Skeletal muscle cell (primary cell): ENCODE measurements around the gene NR3C1.
A peak's percentile ranks its signal among the peaks of the same experiment; 100 is the strongest.

Source experiments
- DNase-seq: peaks from one replicate; pipeline ENCODE4 v3.0.0-alpha.2; 2010; ENCODE audit warnings: low read depth
- H3K4me3 ChIP-seq: 2 replicates; pipeline ENCODE4 v1.5.1; 2011; ENCODE audit warnings: low read depth, mild to moderate bottlenecking, control low read depth, low read length, moderate library complexity

NR3C1 gene

DNA sequence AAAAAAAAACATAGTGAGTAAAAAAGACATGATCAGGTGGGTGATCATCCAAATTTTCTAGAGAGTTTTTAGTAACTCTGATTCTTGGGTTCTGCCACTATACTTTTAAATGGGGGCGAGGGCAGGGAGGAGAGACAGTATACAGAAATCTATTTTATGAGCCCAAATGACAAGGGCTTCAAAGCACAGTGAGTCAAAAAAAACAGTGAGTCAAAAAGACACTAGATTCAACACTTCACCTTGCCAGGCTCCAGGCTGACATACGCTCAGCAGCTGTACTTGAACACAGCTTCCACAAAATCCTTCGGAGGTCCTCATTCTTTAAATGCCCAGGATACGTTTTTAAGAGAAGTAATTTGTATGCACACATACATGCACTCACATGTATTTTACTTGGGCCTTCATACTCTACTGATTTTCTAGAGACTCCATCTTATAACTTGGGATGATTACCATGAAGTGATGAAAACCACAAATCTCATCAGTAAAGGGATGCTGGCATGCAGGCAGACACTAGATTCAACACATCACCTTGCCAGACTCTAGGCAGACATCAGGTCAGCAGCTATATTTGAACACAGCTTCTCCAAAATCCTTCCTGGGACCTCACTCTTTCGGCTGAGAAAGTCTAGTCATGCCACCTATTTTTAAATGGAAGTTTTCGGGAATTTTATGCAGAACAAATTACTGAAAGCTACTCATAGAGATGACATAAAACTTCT is 28.8 kb downstream of the NR3C1 start:
- no peak for DNase-seq
- H3K4me3 ChIP-seq = no peak overlapping the region

DNA sequence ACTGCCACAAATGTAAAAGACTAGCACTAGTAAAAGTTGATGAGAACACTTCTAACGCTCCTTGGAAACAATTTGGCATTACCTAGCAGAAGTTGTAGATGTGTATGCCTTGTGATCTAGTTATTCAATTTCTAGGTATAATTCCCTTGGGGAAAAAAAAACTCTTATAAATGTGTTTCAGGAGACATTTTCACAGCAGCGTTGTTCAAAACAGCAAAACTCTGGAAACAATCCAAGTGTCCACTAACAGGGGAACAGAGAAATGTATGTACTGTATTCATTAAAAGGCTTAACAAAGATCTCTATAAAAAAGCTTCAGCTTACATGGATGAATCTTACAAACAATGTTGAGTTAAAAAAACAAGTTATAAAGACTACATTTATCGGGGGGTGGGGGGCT is 30.4 kb downstream of the NR3C1 start:
- H3K4me3 ChIP-seq = no peak overlapping the region
- DNase-seq = no peak

DNA sequence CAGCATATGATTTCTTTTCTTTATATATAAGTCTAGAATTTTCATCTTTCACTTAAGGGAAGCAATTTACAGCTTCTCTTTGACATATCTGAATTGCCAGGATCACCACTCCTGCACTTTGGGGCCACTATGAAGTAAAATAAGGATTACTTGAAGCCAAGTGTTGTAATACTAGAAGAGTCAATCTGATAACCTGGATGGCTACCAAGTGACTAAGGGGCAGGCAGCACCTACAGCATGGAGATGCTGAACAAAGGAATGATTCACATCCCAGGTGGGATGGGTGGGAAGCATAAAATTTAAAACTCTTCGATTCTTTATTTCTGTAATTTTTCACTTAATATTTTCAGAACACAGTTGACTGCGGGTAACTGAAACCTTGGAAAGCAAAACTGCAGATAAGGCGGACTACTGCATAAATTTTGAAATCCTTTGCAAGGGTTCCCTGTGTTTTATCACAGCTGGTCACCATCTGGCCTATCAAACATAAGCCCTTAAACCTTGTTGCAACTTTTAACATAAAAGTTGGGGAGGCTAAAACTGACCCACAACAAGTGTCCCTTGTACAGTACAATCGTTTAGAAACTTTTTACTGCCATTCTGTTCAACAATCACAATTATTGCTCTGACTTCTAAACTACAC is 31.2 kb downstream of the NR3C1 start:
- no peak overlapping the region for H3K4me3 ChIP-seq
- no peak for DNase-seq

DNA sequence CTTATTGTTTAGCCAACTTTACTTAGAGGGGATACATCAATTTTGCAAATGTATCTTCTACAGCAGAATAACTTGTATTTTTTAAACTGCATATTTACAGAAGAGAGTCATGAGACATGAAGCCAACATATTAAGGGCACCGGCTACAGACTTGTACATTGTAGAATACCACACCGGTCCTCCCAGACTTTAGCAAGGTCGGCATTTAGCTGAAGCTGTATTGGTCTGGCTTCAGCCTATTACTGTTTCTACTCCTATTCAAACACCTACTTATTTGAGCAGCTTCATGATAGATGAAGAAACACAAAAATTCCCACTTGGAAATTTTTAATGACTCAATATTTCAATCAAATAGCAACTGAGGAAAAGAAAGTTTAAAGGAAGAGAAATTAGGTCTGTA is 33.0 kb downstream of the NR3C1 start:
- no peak overlapping the region for H3K4me3 ChIP-seq
- DNase-seq = no peak

DNA sequence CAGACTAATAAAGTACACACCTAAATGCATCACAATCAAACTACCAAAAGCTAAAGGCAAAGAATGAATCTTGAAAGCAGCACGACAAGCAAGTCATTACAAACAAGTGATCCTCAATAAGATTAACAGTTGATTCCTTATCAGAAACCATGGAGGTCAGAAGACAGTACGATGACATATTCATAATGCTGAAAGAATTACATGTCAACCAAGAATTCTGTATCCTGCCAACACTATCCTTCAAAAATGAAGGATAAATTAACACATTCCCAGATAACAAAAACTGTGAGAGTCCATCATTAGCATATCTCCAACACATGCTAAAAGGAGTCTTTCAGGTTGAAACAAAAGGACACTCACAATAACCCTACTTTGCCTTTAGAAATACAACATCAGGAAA is 39.4 kb downstream of the NR3C1 start:
- no peak for DNase-seq
- H3K4me3 ChIP-seq = no peak overlapping the region

DNA sequence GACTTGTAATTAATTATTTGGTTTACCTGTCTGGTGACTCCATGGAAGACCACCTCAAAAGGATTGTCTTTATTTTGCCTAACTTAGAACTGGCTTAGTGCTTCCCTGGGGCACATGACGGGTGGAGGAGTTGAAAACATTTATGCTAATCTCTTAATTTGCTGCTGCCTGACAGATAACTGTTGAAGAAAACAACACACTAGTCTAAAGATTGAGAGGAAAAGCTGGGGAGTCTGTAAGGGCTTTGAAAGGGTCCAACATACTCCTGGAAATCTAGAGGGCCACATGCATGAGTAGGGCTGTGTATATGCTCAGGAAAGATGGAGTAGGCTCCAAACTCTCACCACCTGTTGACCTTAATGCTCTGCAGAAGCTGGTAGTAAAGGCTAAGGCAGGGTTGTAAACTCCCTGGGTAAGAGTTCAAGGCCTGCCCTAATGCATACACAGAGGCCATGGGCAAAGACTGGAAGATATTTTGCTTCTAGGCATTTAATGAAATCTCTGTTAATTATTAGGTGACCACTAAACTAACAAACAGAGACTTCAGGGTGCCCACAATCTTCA is 40.7 kb downstream of the NR3C1 start:
- DNase-seq = no peak
- no peak overlapping the region for H3K4me3 ChIP-seq

DNA sequence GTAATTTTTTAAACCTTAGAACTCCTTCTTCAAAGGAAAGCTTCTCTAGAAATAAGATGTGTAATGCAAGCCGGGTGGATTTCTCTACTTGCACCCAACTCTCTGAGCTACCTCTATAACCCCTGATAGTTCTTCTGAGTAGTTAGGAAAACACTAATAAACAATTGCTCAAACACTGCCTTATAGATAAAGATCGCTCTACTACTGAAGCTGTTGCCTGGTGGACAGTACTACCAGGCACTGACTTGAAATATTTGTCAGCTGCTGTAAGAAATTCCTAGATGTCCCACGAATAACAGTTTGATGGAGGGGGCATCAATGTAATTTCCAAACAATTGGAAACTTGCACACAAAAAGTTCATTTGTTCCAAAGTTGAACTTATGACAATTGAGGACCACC is 42.0 kb downstream of the NR3C1 start:
- no peak overlapping the region for H3K4me3 ChIP-seq
- DNase-seq = no peak

DNA sequence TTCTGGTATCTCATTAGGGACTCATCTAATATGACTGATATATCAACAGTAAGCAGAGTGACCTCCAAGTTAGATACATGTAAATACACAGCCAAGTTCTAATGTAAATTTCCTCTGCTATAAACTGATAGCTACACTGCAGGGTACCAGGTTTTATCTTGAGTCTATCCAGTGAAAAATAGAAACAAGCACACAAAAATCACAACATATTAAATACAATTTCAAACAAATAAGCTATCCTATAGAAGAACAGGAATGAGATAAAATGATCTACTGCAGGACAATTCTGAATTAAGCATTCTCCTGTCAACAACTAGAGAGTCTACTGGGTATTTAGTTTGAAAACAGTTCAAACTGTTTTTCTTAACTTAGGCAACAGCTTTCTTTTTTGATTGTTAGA is 42.7 kb downstream of the NR3C1 start:
- DNase-seq = no peak
- no peak overlapping the region for H3K4me3 ChIP-seq

DNA sequence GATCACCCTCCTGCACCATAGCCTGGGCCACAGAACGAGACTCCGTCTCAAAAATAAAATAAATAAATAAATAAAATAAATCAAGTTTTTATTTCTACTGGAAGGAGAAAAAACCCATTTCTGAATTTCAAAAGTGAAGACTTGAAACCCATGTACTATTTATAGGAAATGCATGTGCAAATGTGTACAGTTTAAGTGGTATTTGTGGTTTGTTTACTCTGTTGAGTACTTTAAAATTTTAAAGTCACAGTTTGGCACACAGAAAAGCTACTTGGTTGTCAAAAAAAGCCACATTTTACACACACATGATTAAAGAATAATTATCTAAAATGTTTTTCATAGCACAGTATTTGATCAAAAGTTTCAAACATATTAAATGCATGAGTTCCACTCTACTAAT is 43.6 kb downstream of the NR3C1 start:
- no peak overlapping the region for H3K4me3 ChIP-seq
- no peak for DNase-seq

DNA sequence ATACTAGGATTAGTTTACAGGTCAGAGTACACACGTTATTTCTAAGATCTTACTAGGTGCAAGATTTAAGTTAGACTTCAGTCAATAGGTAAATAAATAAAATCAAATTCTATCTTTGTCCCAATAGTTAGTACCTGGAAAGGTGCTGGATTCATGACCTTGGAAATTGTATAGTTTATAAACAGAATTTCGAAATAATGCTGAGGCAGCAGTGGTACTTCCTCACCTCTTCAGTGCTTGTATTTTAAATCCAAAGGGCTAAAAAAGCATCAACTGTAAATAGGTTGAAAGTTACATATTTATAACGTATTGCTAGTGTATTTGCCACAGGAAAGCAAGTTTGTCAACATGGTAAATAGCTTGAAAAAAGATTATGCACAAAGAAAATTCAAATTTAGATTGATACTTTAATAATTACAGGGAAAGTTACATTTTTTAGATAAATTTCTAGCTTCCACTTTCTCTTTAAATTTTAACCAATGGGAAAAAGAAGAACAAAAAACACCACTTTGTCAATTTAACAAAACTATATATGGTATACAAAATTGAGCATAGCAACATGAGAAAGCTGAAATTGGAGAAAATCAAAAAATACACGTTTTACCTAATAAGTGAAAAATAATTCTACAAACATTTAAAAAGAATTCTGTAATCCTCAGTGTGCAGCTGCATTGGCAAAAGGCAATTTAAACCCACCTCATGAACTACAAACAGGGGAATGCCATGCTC is 46.5 kb downstream of the NR3C1 start:
- no peak overlapping the region for H3K4me3 ChIP-seq
- no peak for DNase-seq

DNA sequence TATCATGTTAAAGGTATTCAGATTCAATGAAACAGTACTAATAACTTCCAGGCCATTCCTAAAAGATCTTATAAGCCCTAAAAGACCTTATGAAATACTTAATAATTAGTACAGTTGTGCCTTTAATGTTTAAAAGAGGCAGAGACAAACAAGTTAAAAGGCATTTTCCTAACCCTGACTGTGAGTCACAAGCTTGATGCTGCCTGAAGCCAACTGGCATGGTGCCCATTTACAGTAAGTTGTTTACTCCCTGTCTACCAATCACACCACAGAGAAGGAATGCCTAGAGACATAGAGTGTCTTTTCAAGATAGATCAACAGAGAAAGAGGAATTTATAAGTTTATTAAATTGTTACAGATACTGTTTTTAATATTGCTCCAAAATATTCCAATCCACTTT is 47.8 kb downstream of the NR3C1 start:
- H3K4me3 ChIP-seq = no peak overlapping the region
- peak; percentile 68 for DNase-seq

DNA sequence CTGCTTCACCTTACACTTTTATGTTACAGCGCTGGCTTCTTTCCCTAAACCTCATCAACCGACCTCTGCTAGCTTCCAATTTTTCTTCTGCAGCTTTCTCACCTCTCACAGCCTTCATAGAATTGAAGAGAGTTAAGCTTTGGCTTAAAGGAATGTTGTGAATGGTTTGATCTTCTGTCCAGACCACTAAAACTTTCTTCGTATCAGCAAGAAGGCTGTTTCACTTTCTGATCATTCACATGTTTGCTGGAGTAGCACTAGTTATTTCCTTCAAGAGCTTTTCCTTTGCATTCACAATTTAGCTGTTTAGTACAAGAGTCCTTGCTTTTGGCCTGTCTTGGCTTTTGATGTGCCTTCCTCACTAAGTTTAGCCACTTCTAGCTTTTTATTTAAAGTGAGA is 49.5 kb downstream of the NR3C1 start:
- no peak for DNase-seq

DNA sequence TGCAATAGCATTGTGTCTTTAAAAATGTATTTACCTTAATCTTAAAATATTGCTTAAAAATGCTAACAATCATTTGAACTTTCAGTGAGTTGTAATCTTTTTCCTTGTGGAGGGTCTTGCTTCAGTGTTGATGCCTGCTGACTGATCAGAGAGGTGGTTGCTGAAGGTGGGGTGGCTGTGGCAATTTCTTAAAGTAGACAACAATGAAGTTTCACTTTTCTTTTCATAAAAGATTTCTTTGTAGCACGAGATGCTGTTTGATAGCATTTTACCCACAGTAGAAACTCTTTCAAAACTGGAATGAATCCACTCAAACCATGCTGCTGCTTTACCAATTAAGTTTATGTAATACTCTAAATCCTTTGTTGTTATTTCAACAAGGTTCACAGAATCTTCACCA is 50.8 kb downstream of the NR3C1 start:
- DNase-seq = no peak
- H3K4me3 ChIP-seq = no peak overlapping the region

More for the DNA sequence above, 49.5 kb downstream of the NR3C1 start:
- no peak overlapping the region for H3K4me3 ChIP-seq

DNA sequence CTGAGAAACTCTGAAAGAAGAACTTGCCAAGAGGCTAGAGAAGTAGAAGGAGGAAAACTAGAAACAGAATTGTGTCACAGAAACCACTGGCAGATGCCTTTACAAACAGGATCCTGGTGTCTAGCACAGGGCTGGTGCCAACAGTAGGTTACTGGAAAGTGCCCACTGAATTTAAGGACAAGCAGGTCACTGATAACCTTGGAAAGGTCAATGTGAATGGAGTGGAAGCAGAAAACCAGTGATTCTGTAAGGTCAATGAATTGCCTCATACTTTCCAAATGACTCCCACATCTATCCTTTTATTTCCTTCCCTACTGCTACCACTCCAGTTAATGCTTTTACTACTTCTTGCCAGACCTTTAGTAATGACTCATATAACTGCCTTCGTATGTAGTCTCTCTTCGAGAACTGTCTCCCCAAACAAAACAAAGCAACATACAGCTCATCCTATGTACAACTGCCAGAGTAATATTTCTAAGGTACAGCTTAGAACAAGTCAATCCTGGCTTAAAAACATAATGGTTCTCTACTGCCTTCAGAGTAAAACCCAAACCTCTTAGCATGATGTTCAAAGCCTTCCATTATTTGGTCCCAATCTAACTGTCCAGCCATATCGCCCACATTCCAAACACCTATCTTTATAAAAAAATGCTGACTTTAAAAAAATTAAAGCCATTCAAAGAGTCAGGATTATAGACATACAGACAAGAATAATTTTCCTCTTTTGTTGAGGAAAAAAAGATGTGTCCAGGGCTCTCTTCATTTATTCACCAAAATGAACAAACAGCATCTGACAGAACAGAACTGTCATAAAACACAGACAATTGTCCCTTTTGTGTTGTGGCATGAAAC is 52.5 kb downstream of the NR3C1 start:
- H3K4me3 ChIP-seq = no peak overlapping the region
- DNase-seq = peak; percentile 91

DNA sequence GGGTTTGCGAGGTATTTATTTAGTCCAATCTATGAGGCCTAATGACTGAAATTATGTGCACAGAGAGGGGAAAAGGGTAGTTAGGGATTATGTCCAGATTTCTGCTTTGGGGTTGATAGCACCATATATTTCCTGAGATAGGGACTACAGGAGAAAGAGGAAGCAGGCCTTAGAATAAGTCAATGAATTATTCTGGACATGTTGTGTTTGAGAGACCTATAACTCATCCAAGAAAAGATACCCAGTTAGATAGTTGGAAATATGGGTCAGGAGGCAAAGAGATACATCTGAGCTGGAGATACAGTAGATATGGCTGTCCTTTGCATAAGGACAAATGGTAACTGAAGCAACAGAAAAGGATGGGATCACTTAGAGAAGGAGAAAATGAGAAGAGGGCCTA is 53.1 kb downstream of the NR3C1 start:
- no peak overlapping the region for H3K4me3 ChIP-seq
- no peak for DNase-seq

DNA sequence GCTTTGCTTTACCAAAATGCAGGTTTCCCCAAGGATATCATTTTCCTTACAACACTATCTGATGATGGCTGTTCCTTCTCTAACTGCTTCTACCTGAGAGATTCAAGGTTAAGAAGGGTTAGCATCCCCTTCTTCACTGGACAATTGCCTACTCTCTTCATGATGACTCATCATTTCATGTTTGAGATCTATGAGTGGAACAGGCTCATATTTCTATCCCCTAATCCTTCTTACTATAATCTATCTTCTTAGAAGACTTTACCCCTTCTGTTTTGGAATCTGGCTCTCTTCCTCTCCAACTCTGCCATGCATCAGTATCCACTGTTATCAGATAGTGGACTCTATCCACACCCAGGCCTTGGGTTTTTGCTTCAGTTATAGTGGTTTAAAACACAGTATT is 54.3 kb downstream of the NR3C1 start:
- no peak for DNase-seq
- H3K4me3 ChIP-seq = no peak overlapping the region

DNA sequence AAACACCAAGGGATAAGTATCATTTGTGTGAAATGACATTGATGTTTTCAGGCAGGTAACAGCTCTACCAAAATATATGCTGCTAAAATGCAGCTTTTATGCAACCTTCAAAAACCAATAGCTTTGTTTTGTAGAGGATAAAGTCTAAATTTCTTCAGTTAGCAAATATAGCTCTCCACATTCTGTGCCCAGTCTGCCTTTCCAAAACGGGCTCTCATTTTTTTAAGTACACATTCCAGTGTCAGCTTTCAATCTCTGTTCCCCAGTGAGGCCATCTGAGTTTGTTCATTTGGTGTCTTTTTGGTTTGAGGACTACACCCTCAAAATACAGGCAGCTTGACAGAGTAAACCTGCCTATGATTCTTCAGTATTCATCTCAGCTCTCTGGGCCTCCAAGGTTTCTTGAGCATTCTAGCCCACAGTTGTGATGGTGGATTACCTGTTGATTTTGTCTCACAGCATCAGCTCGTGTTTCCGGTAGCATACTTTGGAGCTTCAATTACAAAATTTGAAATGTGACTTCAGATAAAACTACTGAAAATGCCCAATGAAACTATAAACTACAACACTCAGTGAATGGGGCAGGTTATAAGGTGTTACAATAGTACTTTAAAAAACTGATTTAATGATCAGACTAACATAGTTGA is 55.7 kb downstream of the NR3C1 start:
- H3K4me3 ChIP-seq = no peak overlapping the region
- DNase-seq = no peak

DNA sequence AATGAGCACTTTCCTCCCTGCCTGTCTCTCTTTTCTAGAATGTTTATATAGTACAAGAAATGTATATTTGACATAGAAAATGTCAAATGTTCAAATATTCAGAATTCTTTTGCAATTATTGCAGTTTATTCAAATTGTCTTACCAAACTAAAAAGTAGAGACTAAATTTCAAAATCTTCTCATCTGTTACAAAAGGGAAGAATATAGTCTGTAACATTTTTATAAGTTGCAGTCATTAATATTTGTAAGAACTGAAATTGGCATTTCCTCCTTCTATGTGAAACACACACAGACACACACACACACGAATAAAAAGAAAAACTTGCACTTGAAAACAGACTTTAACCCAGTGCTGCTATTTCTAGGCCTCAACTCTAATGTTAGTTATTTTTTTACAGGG is 56.4 kb downstream of the NR3C1 start:
- no peak overlapping the region for H3K4me3 ChIP-seq
- DNase-seq = no peak
